GM10266 (cell line): ENCODE measurements around the gene TTLL8.
A peak's percentile ranks its signal among the peaks of the same experiment; 100 is the strongest.

ENCODE experiments used
- DNase-seq: peaks from one replicate; pipeline ENCODE4 v3.0.0; 2012; ENCODE audit errors: extremely low spot score
- CTCF ChIP-seq: IDR thresholded peaks from 2 replicates; pipeline ENCODE4 v1.5.1; 2012; ENCODE audit warnings: mild to moderate bottlenecking, low read depth; ENCODE audit not compliant: control insufficient read depth, insufficient read depth; ENCODE audit errors: missing control alignments

Gene TTLL8

GRCh38 chr22:49976439-49977175 is 81.5 kb downstream of the TTLL8 start:
- peak; percentile 84 for DNase-seq
- TF ChIP-seq CTCF, result no peak

- no peak for TF ChIP-seq CTCF
- DNase-seq, result peak; percentile 80
These were observed 82.3 kb downstream of the TTLL8 start for GRCh38 chr22:49975543-49976389.

GRCh38 chr22:49973018-49973961 is 84.8 kb downstream of the TTLL8 start:
- no peak for DNase-seq
- TF ChIP-seq CTCF, result no peak

- no peak for TF ChIP-seq CTCF
- DNase-seq, result no peak
These were observed 85.7 kb downstream of the TTLL8 start for GRCh38 chr22:49972163-49973017.

GRCh38 chr22:49971232-49972162 is 86.6 kb downstream of the TTLL8 start:
- TF ChIP-seq CTCF, result no peak
- DNase-seq, result peak; percentile 67
